ENCODE data around the gene ACTL7A. TPM values are rescaled to one million over a fixed set of nuclear protein-coding genes. Genes with fewer than 3 reads are reported as not detected.
A peak's percentile ranks its signal among the peaks of the same experiment; 100 is the strongest.

The ACTL7A gene
- total and polyA plus RNA-seq, 9 of the 15 experiments (the other 6 are each of a cell fraction or from before 2014, with no cell fraction given): not detected

DNA sequence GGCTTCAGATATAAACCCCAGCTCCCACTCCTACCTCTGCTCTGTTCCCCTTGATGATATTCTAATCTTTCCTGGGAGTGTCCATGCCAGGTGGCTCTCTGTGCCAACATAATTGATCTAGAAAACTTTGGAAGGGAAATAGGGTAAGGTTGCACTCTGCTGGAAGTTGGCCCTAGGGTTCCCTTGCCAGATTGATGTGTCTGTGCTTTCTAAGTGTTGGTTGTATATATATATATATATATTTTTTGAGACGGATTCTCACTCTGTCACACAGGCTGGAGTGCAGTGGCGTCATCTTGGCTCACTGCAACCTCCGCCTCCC, 29.9 kb upstream of the ACTL7A start (continued):
- TF ChIP-seq, protein P1, sequence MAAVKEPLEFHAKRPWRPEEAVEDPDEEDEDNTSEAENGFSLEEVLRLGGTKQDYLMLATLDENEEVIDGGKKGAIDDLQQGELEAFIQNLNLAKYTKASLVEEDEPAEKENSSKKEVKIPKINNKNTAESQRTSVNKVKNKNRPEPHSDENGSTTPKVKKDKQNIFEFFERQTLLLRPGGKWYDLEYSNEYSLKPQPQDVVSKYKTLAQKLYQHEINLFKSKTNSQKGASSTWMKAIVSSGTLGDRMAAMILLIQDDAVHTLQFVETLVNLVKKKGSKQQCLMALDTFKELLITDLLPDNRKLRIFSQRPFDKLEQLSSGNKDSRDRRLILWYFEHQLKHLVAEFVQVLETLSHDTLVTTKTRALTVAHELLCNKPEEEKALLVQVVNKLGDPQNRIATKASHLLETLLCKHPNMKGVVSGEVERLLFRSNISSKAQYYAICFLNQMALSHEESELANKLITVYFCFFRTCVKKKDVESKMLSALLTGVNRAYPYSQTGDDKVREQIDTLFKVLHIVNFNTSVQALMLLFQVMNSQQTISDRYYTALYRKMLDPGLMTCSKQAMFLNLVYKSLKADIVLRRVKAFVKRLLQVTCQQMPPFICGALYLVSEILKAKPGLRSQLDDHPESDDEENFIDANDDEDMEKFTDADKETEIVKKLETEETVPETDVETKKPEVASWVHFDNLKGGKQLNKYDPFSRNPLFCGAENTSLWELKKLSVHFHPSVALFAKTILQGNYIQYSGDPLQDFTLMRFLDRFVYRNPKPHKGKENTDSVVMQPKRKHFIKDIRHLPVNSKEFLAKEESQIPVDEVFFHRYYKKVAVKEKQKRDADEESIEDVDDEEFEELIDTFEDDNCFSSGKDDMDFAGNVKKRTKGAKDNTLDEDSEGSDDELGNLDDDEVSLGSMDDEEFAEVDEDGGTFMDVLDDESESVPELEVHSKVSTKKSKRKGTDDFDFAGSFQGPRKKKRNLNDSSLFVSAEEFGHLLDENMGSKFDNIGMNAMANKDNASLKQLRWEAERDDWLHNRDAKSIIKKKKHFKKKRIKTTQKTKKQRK (IDR thresholded peaks at IDR 0.05; ENCODE audit: borderline replicate concordance, low read depth, low read length): no peak
- TF ChIP-seq YBX1 (IDR thresholded peaks at IDR 0.05) (no peak), KAT2B (IDR thresholded peaks at IDR 0.05; ENCODE audit: low read depth, low read length) (no peak), ZNF134 (CRISPR knock-in tag; conservative IDR thresholded peaks at IDR 0.05) (no peak), COPS2 (conservative IDR thresholded peaks at IDR 0.05) (no peak)

DNA sequence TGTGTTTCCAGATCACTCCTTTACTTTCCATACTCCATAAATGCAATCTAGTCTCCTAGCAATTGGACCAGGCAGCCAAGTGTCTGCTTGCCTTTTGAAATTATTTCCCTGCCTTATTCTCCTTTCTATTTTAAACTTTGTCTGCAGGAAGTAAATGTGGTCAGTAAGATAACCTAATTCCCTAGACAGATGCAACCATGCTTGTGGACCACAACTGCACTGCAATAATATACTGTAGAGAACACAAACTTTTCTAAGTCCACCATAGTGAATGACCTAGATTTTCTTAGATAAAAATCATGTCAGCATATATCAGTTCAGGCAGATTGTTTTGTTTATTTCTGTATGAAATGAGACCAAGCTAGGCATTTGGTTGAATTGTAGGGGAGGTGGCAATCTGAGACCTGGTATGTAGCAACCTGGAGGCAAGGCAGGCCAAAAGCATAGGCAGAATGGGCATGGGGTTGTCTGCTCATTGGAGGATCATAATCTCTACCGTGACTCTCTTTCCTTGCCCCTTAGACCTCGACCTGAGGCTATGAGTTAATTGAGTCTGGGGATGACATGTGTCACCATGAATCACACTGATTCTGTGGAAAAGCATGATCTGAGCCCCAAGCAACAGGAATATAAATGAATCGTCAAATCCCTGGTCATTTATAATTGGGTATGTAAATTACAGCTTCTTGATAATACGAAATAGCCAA, 27.0 kb upstream of the ACTL7A start:
- H3K27me3 ChIP-seq (ENCODE audit: control insufficient read depth in 2 of 2, insufficient read depth in 2 of 2, low read length in 2 of 2): peaks cover 12 to 23% of the 10 kb centered on the region in 2 experiments; a peak in 4 of 5 replicates
- no peak overlapping the region for H3K27ac ChIP-seq (ENCODE audit: extremely low read depth, low read depth, low read length)
- POLR2A ChIA-PET: interaction anchor here (1.0 kb wide), 1 partner anchor 17 kb away, joined by 3 read pairs; no protein-coding TSS in a partner anchor
- no peaks in the 10 kb centered on the region for H3K9me1 ChIP-seq (ENCODE audit: control insufficient read depth, insufficient read depth, low read length)
- no peak overlapping the region for H2AFZ ChIP-seq (ENCODE audit: low read depth, low read length)
- CTCF ChIA-PET (ENCODE audit: low intra/inter-chr PET ratio): no interaction called here
- no peak overlapping the region for H3K9ac ChIP-seq (ENCODE audit: insufficient read depth in 1 of 2, low read depth in 2 of 2, low read length in 2 of 2)
- no TSS peak for BruUV-seq (replicated peaks)
- H4K20me1 ChIP-seq (replicated peaks; ENCODE audit: control insufficient read depth, insufficient read depth, low read length): no peaks in the 10 kb centered on the region
- WGBS (ENCODE audit: insufficient coverage, low coverage, missing lambda C conversion rate): 0% methylated on average over 4 of the region's 4 CpGs
- no peak overlapping the region for H3K4me2 ChIP-seq (ENCODE audit: insufficient read depth, low read length)
- no peaks in the 10 kb centered on the region for H3K36me3 ChIP-seq (ENCODE audit: control insufficient read depth, insufficient read depth, low read length)
- no peak for DNase-seq (ENCODE audit: extremely low read depth in 1 of 4, low spot score in 3 of 4)
- no peak for TF ChIP-seq SIN3B (IDR thresholded peaks at IDR 0.05; ENCODE audit: low read depth)
- TF ChIP-seq SMAD4 (CRISPR knock-in tag; conservative IDR thresholded peaks at IDR 0.05): peak; percentile 60; the same call in 1 of the 2 replicates
- TF ChIP-seq TAL1 (IDR thresholded peaks at IDR 0.05): 0 out of 2 replicates have a peak, but pooled peaks have one; percentile 31
- peak; percentile 62 for TF ChIP-seq TCF3 (CRISPR knock-in tag; IDR thresholded peaks at IDR 0.05)
- TF ChIP-seq GABPA (tag; conservative IDR thresholded peaks at IDR 0.05; ENCODE audit: low read depth): peak; percentile 40; the same call in 1 of the 2 replicates
- TF ChIP-seq MEF2A (IDR thresholded peaks at IDR 0.05; ENCODE audit: control insufficient read depth, low read depth, low read length): peak; percentile 22; the same call in 1 of the 2 replicates
- H3K79me2 ChIP-seq (ENCODE audit: control insufficient read depth, insufficient read depth, low read length): no peaks in the 10 kb centered on the region
- H3K4me3 ChIP-seq: no peak overlapping the region
- H3K9me3 ChIP-seq (replicated peaks; ENCODE audit: control insufficient read depth, insufficient read depth, low read depth, low read length): no peaks in the 10 kb centered on the region
- no peak for FAIRE-seq
- no peaks in the 10 kb centered on the region; a peak in 1 of 5 replicates for H3K4me1 ChIP-seq (replicated peaks in 1 of 2; ENCODE audit: control insufficient read depth in 2 of 2, insufficient read depth in 2 of 2, low read length in 2 of 2)
- intact Hi-C loops (cut with micrococcal nuclease): no loop called here
- in situ Hi-C loops (cut with MboI): no loop called here
- no peak for ATAC-seq

Data from K562 (cell line).